Hindlimb muscle (tissue), 1 donor: ENCODE results near the gene CHMP4B. TPM values are rescaled to one million over a fixed set of nuclear protein-coding genes. Genes with fewer than 3 reads are reported as not detected.
"Not testable (repeated sequence)": the region's sequence is repeated elsewhere in the genome, so short reads cannot be mapped to it uniquely, and the experiment has no call there.

ENCODE experiments used
- DNase-seq: peaks from one replicate; pipeline ENCODE4 v3.0.0-alpha.2; 2013
- polyA plus RNA-seq: library from polyadenylated mRNA; unstranded; fragments of 120-200 nt; gene quantifications from one replicate; pipeline ENCODE4 v1.2.1, GENCODE V29; 2013; ENCODE audit not compliant: insufficient read length

CHMP4B gene
- polyA plus RNA-seq, 1 donor: 69.6 TPM

DNA sequence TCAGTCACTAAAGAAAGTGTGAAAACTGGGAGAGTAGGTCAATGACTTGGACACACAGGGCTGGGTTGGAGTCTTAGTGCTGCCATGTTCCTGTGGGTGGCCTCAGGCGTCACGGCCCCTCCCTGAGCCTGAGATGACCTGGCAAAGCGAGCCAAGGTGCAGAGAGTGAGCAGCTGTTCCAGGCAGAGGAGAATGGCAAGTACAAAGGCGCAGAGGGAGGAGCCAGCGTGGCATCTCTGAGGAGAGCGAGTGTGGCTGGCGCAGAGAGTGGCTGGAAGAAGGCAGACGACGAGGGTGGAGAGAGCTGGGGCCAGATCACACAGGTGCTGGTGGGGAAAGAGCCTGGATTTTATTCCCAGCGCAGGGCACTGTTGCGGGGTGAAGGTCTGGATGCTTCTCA lies 20.6 kb upstream of the CHMP4B start:
- no peak for DNase-seq

- no peak for DNase-seq
Measured at GRCh38 chr20:33791021-33791420, 20.1 kb upstream of the CHMP4B start.

- DNase-seq: no peak
Measured at GRCh38 chr20:33791540-33791939, 19.6 kb upstream of the CHMP4B start.

DNA sequence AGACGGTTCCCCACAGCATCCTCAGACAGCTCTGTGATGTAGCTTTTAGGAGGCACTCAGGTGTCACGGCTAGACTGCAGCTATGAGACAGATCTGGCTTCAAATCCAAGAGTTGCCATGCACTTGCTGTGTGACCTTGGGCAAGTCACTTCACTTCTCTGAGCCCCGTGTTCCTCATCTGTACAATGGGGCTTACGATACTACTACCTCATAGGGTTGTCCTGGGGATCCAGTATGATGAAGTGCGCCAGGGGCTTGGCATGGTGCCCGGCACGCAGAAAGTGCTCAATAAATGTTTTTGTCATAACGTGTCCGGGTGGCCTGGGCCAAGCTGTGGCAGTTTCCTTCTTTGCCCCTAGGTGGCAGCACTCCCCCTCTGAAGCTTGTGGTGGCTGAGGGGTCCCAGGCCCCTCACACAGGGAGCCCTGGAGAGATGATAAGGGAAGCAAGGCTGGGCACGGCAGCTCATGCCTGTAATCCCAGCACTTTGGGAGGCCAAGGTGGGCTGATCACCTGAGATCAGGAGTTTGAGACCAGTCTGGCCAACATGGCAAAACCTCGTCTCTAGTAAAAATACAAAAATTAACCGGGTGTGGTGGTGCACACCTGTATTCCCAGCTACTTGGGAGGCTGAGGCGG lies 19.1 kb upstream of the CHMP4B start:
- no peak for DNase-seq

DNA sequence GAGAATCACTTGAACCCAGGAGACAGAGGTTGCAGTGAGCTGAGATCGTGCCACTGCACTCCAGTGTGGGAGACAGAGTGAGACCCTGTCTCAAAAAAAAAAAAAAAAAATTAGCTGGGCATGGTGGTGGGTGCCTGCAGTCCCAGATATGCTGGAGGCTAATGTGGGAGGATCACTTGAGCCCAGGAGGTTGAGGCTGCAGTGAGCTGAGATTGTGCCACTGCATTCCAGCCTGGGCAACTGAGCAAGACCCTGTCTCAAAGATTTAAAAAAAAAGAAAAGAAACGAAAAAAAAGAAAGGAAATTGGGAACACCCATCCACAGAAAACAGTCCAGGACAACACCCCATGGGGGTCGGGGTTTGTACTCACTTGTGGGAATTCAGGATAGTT lies 18.6 kb upstream of the CHMP4B start:
- DNase-seq: not testable (repeated sequence)

GRCh38 chr20:33793011-33793931 lies 17.9 kb upstream of the CHMP4B start:
- no peak for DNase-seq

GRCh38 chr20:33796263-33796906 lies 14.8 kb upstream of the CHMP4B start:
- no peak for DNase-seq

DNA sequence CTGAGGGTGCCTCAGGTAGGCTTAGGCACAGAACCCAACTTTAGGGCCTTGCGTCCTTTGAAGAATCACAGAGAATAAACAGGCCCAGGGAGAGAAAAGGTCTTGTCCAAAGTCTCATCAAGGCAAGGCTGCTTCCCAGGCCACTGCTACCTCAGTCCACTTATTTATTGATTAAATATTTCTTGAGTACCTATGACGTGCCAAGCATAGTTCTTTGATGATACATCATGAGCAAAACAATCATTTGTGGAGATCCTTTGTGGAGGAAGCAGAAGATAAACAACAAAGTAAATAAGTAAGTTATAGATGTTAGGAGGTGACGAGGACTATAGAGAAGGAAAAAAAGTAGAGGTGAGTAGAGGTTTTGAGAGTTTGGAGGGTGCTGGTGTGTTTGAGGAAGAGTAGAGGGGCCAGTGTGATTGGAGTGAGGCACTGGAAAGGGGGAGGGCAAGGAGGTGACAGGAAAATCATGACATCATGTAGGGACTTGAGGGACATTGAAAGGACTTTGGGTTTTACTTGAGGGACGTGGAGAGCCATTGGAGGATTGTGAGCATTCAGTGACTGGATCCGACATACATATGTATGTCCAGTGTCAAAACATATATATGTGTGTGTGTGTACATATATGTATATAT lies 14.1 kb upstream of the CHMP4B start:
- DNase-seq: no peak

- DNase-seq: no peak
Measured at GRCh38 chr20:33798444-33798843, 12.7 kb upstream of the CHMP4B start.

DNA sequence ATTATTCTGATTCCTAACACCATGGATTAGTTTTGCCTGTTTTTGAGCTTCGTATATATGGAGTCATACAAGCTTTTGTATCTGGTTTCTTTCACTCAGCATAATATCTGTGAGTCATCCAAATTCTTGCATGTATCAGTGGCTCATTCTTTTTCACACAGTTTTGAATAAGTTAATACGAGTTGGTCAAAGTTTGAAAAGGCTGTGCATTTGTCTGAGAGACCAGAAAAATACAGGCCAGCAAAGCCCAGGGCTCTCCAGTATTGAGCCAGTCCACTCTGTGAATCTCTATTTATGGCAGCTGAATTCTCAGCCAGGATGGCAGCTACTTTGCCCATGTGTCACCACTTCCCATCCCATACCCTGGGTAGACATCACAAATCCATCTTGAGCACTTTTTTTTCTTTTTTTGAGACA lies 7.2 kb upstream of the CHMP4B start:
- DNase-seq: no peak

- no peak for DNase-seq
Measured at GRCh38 chr20:33808388-33808787, 2.8 kb upstream of the CHMP4B start.

DNA sequence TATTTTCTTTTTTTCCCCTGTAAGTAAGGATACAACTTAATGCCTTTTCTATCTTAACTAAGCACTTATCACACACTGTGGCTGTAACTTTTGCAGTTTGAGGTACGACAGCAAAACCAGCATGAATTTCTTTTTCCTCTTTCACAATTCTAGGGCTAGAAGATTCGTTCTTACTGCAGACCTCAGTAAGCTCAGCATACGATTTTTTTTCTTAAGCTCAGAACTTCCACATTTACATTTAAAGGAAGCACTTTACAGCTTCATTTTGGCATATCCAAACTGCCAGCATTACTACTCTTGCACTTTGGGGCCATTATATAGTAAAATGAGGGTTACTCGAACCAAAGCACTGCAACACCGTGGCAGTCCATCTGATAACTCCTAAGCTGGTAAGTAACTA lies 889 bp upstream of the CHMP4B start:
- no peak for DNase-seq

DNA sequence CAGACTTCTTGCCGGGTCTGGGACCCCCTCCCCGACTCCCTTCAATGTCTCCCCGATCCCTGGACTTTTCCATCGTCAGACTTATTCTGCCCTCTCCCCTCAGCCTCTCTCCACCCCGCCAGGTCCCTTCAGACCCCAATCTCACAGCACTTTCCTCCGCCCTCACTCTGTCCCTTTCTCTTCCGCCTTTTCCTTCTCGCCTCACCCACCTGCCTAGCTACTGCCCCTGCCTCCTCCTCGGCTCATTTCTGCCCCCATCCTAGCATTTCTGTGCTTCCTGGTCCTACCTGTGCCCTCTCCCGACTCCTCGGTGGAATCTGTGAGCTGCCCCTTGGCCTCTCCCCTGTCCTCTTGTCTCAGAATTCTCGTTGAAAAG lies 616 bp downstream of the CHMP4B start:
- DNase-seq: no peak

- DNase-seq: no peak
Measured at GRCh38 chr20:33812152-33812849, 1.2 kb downstream of the CHMP4B start.

GRCh38 chr20:33812908-33813462 lies 1.8 kb downstream of the CHMP4B start:
- DNase-seq: no peak

GRCh38 chr20:33814238-33814712 lies 3.1 kb downstream of the CHMP4B start:
- DNase-seq: no peak

- DNase-seq: no peak
Measured at GRCh38 chr20:33815671-33816070, 4.5 kb downstream of the CHMP4B start.

- no peak for DNase-seq
Measured at GRCh38 chr20:33816191-33816590, 5.0 kb downstream of the CHMP4B start.

GRCh38 chr20:33817411-33817810 lies 6.3 kb downstream of the CHMP4B start:
- DNase-seq: no peak

- DNase-seq: no peak
Measured at GRCh38 chr20:33819456-33819855, 8.3 kb downstream of the CHMP4B start.

- DNase-seq: no peak
Measured at GRCh38 chr20:33820362-33820761, 9.2 kb downstream of the CHMP4B start.

DNA sequence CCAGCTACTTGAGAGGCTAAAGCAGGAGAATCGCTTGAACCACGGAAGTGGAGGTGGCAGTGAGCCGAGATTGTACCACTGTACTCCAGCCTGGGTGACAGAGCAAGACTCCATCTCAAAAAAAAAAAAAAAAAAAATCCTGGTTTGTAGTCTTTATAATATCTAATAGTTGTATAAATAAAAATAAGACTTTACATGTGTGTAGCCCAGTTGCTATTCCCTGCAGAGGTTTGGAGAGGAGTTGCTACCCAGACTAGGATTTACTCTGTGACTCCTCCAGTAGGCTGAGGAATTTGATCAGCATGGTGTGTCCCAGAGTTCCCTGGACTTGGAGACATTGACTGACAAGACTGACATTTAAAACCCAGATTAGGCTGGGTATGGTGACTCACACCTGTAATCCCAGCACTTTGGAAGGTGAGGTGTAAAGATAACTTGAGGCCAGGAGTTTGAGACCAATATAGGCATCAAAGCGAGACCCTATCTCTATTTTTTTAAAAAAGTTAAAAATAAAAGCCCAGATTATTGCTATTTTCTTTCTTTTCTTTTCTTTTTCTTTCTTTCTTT lies 10.2 kb downstream of the CHMP4B start:
- DNase-seq: no peak
